HepG2 (cell line): Measurements from ENCODE around the gene RNFT2. TPM values are rescaled to one million over a fixed set of nuclear protein-coding genes. Genes with fewer than 3 reads are reported as not detected.

Experiments
- ATAC-seq: fragments of 200-7000 bp; cut with Tn5 transposase; 3 replicates; pipeline ENCODE4 v1.9.1; 2020; ENCODE audit warnings: mild to moderate bottlenecking, moderate library complexity
- BruUV-seq: library from RNA; stranded (reverse); fragments of 400-500 nt; replicated peaks from 2 replicates; lab custom pipeline; 2021; lab: Mats Ljungman, UMichigan
- CTCF ChIA-PET: fragments of 300-600 bp; formaldehyde crosslinking; extraction: SDS; loops from one replicate; lab custom pipeline; 2021; ENCODE audit warnings: low total read pairs, inconsistent platforms, low intra/inter-chr PET ratio; lab: Yijun Ruan, JAX
- POLR2A ChIA-PET: fragments of 350-600 bp; sonication (Branson Sonifier 250); formaldehyde crosslinking; loops from one replicate; lab custom pipeline; 2020; ENCODE audit warnings: antibody characterized with exemption, inconsistent platforms; lab: Yijun Ruan, JAX
- DNase-seq: peaks from one replicate; pipeline ENCODE4 v3.0.0-alpha.2; 2015; ENCODE audit warnings: low spot score
- FAIRE-seq: peaks from 3 replicates; lab custom pipeline; 2011; peaks lifted over from hg19 to GRCh38; lab: Jason Lieb, UNC
- H2AFZ ChIP-seq: one replicate; pipeline ENCODE4 v1.6.1; 2011; ENCODE audit warnings: low read length, inconsistent platforms
- H3K27ac ChIP-seq: fragments of 300-600 bp; 3 replicates; pipeline ENCODE4 v1.8.0; 2011; ENCODE audit warnings: mixed run types, mild to moderate bottlenecking, mixed read lengths, low read length, inconsistent platforms; ENCODE audit not compliant: insufficient read depth; ENCODE audit errors: extremely low read length
- H3K27me3 ChIP-seq, 2 experiments: fragments of 200-600 bp in 1 of 2; 2 replicates in 1 of 2; 3 replicates in 1 of 2; pipeline versions ENCODE4 v1.6.0 to v1.8.0; 2011; ENCODE audit warnings: low read length in 2 of 2, mild to moderate bottlenecking in 2 of 2, moderate library complexity in 2 of 2, inconsistent platforms in 1 of 2; ENCODE audit not compliant: insufficient read depth in 2 of 2, control insufficient read depth in 1 of 2
- H3K36me3 ChIP-seq, 2 experiments: fragments of 200-600 bp in 1 of 2; replicated peaks in 1 of 2; 2 replicates in 1 of 2; 3 replicates in 1 of 2; pipeline versions ENCODE4 v1.5.1 to v1.8.0; 2011; ENCODE audit warnings: low read length in 2 of 2, inconsistent platforms in 1 of 2; ENCODE audit not compliant: insufficient read depth in 2 of 2, control insufficient read depth in 1 of 2
- H3K4me1 ChIP-seq: 2 replicates; pipeline ENCODE4 v1.5.1; 2012; ENCODE audit warnings: low read length, inconsistent platforms; ENCODE audit not compliant: insufficient read depth
- H3K4me2 ChIP-seq: 2 replicates; pipeline ENCODE4 v1.6.0; 2011; ENCODE audit warnings: low read depth, low read length, inconsistent platforms
- H3K4me3 ChIP-seq, 3 experiments: fragments of 200-600 bp in 1 of 3; sonication (generic), shearing (Covaris generic) in 1 of 3; replicated peaks in 1 of 3; 2 replicates each; pipeline ENCODE4 v1.5.1; 2011 to 2016; ENCODE audit warnings: low read length in 3 of 3, inconsistent platforms in 2 of 3, low read depth in 2 of 3, mild to moderate bottlenecking in 2 of 3, control low read depth in 1 of 3, mixed read lengths in 1 of 3; ENCODE audit not compliant: insufficient read depth in 1 of 3
- H3K79me2 ChIP-seq: one replicate; pipeline ENCODE4 v1.6.1; 2011; ENCODE audit warnings: low read length, inconsistent platforms; ENCODE audit not compliant: insufficient read depth
- H3K9ac ChIP-seq: 2 replicates; pipeline ENCODE4 v1.6.0; 2011; ENCODE audit warnings: mild to moderate bottlenecking, low read depth, low read length, inconsistent platforms; ENCODE audit not compliant: insufficient read depth
- H3K9me3 ChIP-seq: 2 replicates; pipeline ENCODE4 v1.5.1; 2012; ENCODE audit warnings: mild to moderate bottlenecking, low read length
- H4K20me1 ChIP-seq: 2 replicates; pipeline ENCODE4 v1.6.0; 2011; ENCODE audit warnings: inconsistent platforms, mild to moderate bottlenecking, low read length, moderate library complexity; ENCODE audit not compliant: insufficient read depth
- CC2D1A ChIP-seq: sonication (generic); formaldehyde crosslinking; IDR thresholded peaks from 2 replicates; pipeline ENCODE4 v1.8.1; 2023; ENCODE audit warnings: mild to moderate bottlenecking, missing genetic modification reagents
- CHD2 ChIP-seq: IDR thresholded peaks from 2 replicates; pipeline ENCODE4 v1.6.1; 2011; ENCODE audit warnings: low read depth, low read length, improper control_type of control experiment
- MAFF ChIP-seq: IDR thresholded peaks from 2 replicates; pipeline ENCODE4 v1.6.1; 2011; ENCODE audit warnings: low read depth, low read length, improper control_type of control experiment
- MAFK ChIP-seq, 2 experiments: IDR thresholded peaks in 1 of 2; conservative IDR thresholded peaks in 1 of 2; 2 replicates each; pipeline ENCODE4 v1.6.1; 2011; ENCODE audit warnings: improper control_type of control experiment in 2 of 2, low read length in 2 of 2
- MTA3 ChIP-seq: sonication (generic); formaldehyde crosslinking; IDR thresholded peaks from 2 replicates; pipeline ENCODE4 v1.4.0; 2020; ENCODE audit warnings: missing genetic modification reagents
- NR0B2 ChIP-seq: sonication (generic); formaldehyde crosslinking; IDR thresholded peaks from 2 replicates; pipeline ENCODE4 v1.4.0; 2020; ENCODE audit warnings: mild to moderate bottlenecking, missing genetic modification reagents
- PRDM15 ChIP-seq: sonication (generic); formaldehyde crosslinking; IDR thresholded peaks from 2 replicates; pipeline ENCODE4 v1.4.0; 2020; ENCODE audit warnings: missing genetic modification reagents
- SMARCC2 ChIP-seq: fragments of 450-650 bp; IDR thresholded peaks from 2 replicates; pipeline ENCODE4 v1.6.1; 2017; ENCODE audit warnings: antibody characterized with exemption, mild to moderate bottlenecking
- ZNF180 ChIP-seq: sonication (generic); formaldehyde crosslinking; IDR thresholded peaks from 2 replicates; pipeline ENCODE4 v1.4.0; 2020; ENCODE audit warnings: low read depth, missing genetic modification reagents, borderline replicate concordance
- ZNF75D ChIP-seq: sonication (generic); formaldehyde crosslinking; IDR thresholded peaks from 2 replicates; pipeline ENCODE4 v1.8.1; 2023; ENCODE audit warnings: missing genetic modification reagents, mild to moderate bottlenecking, borderline replicate concordance
- WGBS: methylation state at CpG from one replicate; pipeline ENCODE4 v1.1.6; 2017; ENCODE audit warnings: low lambda C conversion rate; 5-methylcytosine and 5-hydroxymethylcytosine counted together
- in situ Hi-C: cut with HindIII; loops from 2 replicates; pipeline ENCODE4 v1.10.0; 2017; ENCODE audit warnings: low pct_unique_long_range_greater_than_20kb; ENCODE audit not compliant: extremely low pct_ligation_motif_present
- intact Hi-C: fragments of 100-400 bp; cut with micrococcal nuclease; formaldehyde crosslinking; loops from one replicate; pipeline ENCODE4 v1.10.0; 2022; ENCODE audit not compliant: unreplicated experiment
- polyA plus RNA-seq, 8 experiments: library from polyadenylated mRNA; depleted of rRNA in 3 of 8; stranded (reverse) in 7 of 8; unstranded in 1 of 8; fragments of >200 nt; fragmentation: Illumina TruSeq in 4 of 8; extraction: Trizol in 4 of 8; gene quantifications; 2 replicates each; pipeline versions ENCODE4 v1.2.1 to v1.2.3, GENCODE V29; 2011 to 2016; ENCODE audit warnings: low read depth in 4 of 8, missing spikeins in 1 of 8, mixed read lengths in 1 of 8; ENCODE audit not compliant: insufficient read depth in 1 of 8
- total RNA-seq, 5 experiments: library from RNA; depleted of rRNA; stranded (reverse); fragments of >200 nt; fragmentation: Illumina TruSeq; extraction: Trizol; gene quantifications; 2 replicates each; pipeline ENCODE4 v1.2.3, GENCODE V29; 2016; ENCODE audit warnings: low read depth in 1 of 5

RNFT2 gene
- total and polyA plus RNA-seq, 2 of the 13 experiments (the other 11 are each of a cell fraction or from before 2014, with no cell fraction given): 3.3 to 8.3 TPM

GRCh38 chr12:116691636-116692035 is 46.5 kb upstream of the RNFT2 start:
- in situ Hi-C loops (no loop called here), intact Hi-C loops (loop anchor here (10.0 kb wide), 1 partner anchor 697 kb away; no protein-coding TSS in a partner anchor)
- DNase-seq (no peak), FAIRE-seq (no peak), ATAC-seq (no peak)
- TF ChIP-seq PRDM15 (no peak), ZNF75D (CRISPR knock-in tag) (no peak), MAFK (conservative IDR thresholded peaks at IDR 0.05 in 1 of 2, IDR thresholded peaks at IDR 0.05 in 1 of 2; ENCODE audit: low read length in 2 of 2) (peak; percentile 84 to 89), NR0B2 (CRISPR knock-in tag) (no peak), CC2D1A (CRISPR knock-in tag) (no peak), CHD2 (no peak), SMARCC2 (no peak), MTA3 (CRISPR knock-in tag) (no peak), MAFF (peak; percentile 83), ZNF180 (CRISPR knock-in tag) (no peak)
- Histone ChIP-seq H3K27ac (no peak overlapping the region), H2AFZ (no peak overlapping the region), H3K36me3 (no peaks in the 10 kb centered on the region), H3K27me3 (peaks cover 3 to 29% of the 10 kb centered on the region in 2 experiments; a peak in 4 of 5 replicates), H3K4me2 (no peak overlapping the region), H4K20me1 (no peaks in the 10 kb centered on the region), H3K4me1 (peaks cover 17% of the 10 kb centered on the region), H3K9me3 (no peaks in the 10 kb centered on the region), H3K9ac (no peak overlapping the region), H3K79me2 (no peaks in the 10 kb centered on the region), H3K4me3 (no peak overlapping the region)
- ChIA-PET CTCF (no interaction called here), POLR2A (no interaction called here)
- BruUV-seq: no TSS peak
- WGBS: 67% methylated on average over 4 of the region's 4 CpGs
